Right renal pelvis (tissue), 4 donors: ENCODE data around the gene PTPDC1. TPM values are rescaled to one million over a fixed set of nuclear protein-coding genes. Genes with fewer than 3 reads are reported as not detected.
A peak's percentile ranks its signal among the peaks of the same experiment; 100 is the strongest.

ENCODE experiments used
- DNase-seq, 4 donors: peaks; one replicate each; pipeline ENCODE4 v3.0.0-alpha.2; 2013; ENCODE audit warnings: low read depth in 4 of 4, low spot score in 3 of 4, missing footprints in 1 of 4
- polyA plus RNA-seq, 4 donors: library from polyadenylated mRNA; unstranded; fragments of 120-200 nt; gene quantifications; one replicate each; pipeline ENCODE4 v1.2.1, GENCODE V29; 2013; ENCODE audit not compliant: insufficient read length in 4 of 4

Gene PTPDC1
- 10 to 100 TPM in 3 of 4 donors, 1 to 10 TPM in 1; 9.7 to 11.9 (median 11.6) TPM for polyA plus RNA-seq

GRCh38 chr9:94084314-94084713 lies at the start of gene PTPDC1:
PTPDC1 (plus strand) TSS chr9:94084464; CDS start chr9:94084531, 67 bp downstream.
- DNase-seq, result no peak

GRCh38 chr9:94034511-94034910 lies 49.8 kb upstream of the PTPDC1 start:
- DNase-seq, result no peak

GRCh38 chr9:94039786-94040185 lies 44.5 kb upstream of the PTPDC1 start:
- DNase-seq, result no peak

DNA sequence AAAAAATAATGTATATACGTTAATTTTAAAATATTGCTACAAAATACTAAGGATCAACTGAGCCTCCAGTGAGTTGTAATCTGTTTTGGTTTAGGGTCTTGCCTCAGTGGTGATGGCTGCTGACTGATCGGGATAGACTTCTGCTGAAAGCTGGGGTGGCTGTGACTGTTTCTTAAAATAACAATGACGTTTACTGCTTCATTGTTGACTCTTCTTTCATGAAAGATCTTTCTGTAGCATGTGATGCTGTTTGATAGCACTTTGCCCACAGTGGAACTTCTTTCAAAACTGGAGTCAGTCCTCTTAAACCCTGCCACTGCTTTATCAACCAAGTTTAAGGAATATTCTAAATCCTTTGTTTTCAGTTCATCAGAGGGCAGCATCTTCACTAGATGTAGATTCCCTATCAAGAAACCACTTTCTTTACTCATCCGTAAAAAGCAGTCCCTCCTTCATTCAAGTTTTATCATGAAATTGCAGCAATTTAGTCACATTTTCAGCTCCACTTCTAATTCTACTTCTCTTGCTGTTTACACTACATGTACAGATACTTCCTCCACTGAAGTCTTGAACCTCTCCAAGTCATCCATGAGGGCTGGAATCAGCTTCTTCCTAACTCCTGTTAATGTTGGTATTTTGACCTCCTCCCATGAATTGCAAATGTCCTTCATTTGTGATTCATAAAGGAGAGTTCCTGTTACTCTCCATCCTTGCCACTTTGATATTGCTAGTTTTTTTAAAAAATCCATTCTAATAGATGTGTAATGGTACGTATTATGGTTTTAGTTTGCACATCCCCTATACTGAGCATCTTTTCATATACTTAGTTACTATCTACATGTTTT lies 41.5 kb upstream of the PTPDC1 start:
- no peak for DNase-seq

GRCh38 chr9:94054716-94055115 lies 29.5 kb upstream of the PTPDC1 start:
- DNase-seq, result no peak

GRCh38 chr9:94056442-94056974 lies 27.8 kb upstream of the PTPDC1 start:
- DNase-seq, result no peak

GRCh38 chr9:94057918-94058317 lies 26.3 kb upstream of the PTPDC1 start:
- no peak for DNase-seq

GRCh38 chr9:94061864-94062263 lies 22.4 kb upstream of the PTPDC1 start:
- no peak for DNase-seq

DNA sequence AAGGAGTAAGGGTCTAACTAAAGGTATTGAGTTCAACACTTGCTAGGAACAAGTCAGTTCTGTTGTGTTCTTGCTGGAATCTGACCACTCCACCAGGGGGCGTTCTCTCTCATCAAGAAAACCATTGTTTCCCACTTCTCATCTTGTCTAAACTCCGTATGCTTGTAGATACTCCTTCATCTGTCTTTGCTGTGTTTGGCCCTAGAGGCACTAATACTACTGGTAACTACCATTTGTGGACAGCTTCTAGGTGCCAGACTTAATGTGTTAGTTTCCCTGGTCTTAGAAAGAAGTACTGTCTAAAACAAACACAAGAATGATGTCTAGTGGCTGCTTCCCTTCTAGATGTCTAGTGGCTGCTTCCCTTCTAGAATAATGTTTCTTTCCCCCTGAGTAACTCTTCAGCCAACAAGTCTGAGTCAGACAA lies 18.7 kb upstream of the PTPDC1 start:
- peak; percentile 58 to 74 (median 65) for DNase-seq

DNA sequence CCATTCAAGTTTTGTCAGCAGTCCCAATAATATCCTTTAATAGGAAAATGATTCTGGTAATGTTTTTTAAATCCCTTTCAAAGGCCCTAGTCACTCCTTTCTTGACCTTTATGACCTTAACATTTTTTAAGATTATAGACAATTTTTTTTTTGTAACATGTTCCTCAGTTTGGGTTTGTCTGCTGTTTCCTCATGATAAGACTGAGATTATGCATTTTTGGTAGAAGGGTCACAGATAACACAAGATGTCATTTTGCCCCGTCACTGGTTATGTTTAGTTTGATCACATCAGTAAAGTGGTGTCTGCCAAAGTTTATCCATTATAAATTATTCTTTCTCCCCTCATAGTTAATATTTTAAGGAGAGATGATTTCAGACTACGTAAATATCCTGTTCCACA lies 16.0 kb upstream of the PTPDC1 start:
- DNase-seq, result no peak

- no peak for DNase-seq
These were observed 7.7 kb upstream of the PTPDC1 start for GRCh38 chr9:94076557-94076956.

- DNase-seq, result no peak
These were observed 6.2 kb upstream of the PTPDC1 start for GRCh38 chr9:94078086-94078485.

GRCh38 chr9:94079236-94079635 lies 5.0 kb upstream of the PTPDC1 start:
- DNase-seq, result no peak

DNA sequence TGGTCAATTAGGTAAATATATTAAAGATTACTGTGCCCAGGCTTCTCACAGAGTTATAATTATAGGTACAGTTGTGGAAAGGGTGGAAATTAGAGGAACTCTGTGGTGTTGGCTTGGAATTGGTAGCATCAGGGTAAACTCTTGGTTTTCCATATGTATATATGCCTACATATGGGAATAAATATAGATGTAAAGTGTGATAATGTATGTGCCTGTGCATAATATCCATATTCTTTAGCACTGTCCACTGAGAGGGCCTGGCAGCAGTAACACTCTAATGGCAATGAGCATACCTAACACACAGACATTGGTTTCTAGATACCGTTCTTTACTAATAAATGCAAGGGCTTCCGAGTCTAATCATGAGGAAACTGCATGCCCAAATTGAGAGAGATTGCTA lies 4.0 kb upstream of the PTPDC1 start:
- no peak for DNase-seq

DNA sequence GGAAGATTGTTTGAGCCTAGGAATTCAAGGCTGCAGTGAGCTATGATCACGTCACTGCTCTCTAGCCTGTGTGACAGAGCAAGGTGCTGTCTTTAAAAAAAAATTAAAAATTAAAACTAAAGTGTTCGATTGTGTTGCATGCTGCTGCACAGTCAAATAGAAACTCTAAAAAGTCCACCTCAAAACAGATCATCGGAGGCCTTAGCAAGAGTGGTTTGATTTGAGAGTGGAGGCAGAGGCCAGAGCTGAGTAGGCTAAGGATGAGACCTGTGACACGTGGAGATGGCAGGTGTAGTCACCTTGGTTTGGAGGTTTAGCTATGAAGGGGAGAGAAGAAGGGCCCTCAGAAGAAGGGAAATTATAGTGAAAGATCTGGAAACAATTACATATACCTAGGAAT lies 2.8 kb upstream of the PTPDC1 start:
- DNase-seq, result no peak

DNA sequence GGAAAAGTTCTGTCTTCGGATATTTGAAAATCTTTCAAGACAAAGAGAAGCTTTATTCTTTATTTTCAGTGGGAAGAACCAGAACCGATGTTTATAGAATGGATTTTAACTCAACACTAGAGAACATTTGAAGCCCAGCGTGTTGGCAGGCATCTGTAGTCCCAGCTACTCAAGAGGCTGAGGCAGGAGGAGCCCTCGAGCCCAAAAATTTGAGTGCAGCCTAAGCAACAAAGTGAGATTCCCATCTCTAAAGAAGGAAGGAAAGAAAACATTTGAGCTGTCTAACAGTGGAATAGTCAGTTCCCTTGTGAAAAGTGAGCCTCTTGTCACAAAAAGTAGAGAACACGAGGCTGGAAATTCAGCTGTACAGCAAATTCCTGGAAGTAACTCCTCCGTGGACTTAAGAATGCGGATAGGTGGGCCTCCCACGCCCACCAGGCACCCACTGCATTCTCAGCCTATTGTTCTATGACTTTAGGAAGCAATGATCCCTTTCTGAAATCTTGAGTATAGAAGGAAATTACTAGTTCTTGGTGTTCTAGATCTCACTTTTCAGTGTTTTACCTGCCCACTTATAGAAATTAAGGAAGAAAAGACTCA lies 2.3 kb upstream of the PTPDC1 start:
- DNase-seq, result no peak

GRCh38 chr9:94082553-94082952 lies 1.7 kb upstream of the PTPDC1 start:
- no peak for DNase-seq

- DNase-seq, result no peak
These were observed 1.3 kb upstream of the PTPDC1 start for GRCh38 chr9:94082956-94083355.

DNA sequence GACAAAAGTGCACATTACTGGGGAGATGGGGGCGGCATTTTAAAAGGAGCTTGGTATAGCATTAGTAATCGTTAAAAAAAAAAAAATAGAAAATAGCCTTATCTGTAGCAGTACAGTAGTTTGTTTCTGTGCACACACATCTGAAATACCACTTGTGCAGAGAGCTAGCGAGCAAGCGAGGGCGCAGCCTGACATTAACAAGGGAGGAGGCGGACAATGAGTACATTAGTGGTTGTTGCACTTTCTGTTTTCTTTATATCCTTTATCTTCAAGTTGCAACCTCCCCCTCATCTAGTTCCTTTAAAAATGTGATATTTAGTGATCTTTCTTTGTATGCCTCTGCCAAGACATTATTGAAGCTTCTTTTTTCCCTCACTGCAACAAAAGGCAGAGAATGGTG lies 880 bp upstream of the PTPDC1 start:
- DNase-seq, result no peak

GRCh38 chr9:94085062-94085639 lies 887 bp downstream of the PTPDC1 start:
- DNase-seq, result no peak
